MCF 10A (cell line): ENCODE measurements around the gene UMODL1. TPM values are rescaled to one million over a fixed set of nuclear protein-coding genes. Genes with fewer than 3 reads are reported as not detected.

Experiments used
- BruUV-seq: library from RNA; stranded (reverse); fragments of 400-500 nt; replicated peaks from 2 replicates; lab custom pipeline; 2021; lab: Mats Ljungman, UMichigan
- CTCF ChIA-PET: fragments of 300-600 bp; sonication (Branson Sonifier 250); formaldehyde crosslinking; extraction: SDS; loops from one replicate; lab custom pipeline; 2021; ENCODE audit warnings: antibody characterized with exemption, inconsistent platforms; lab: Yijun Ruan, JAX
- POLR2A ChIA-PET: fragments of 300-600, 350-650 bp; sonication (Branson Sonifier 250); formaldehyde crosslinking; extraction: SDS; loops from one replicate; lab custom pipeline; 2020; ENCODE audit warnings: antibody characterized with exemption, inconsistent platforms; lab: Yijun Ruan, JAX
- DNase-seq: peaks from one replicate; pipeline ENCODE4 v3.0.0-alpha.2; 2018; ENCODE audit not compliant: unreplicated experiment
- H3K27ac Mint-ChIP-seq: one replicate; pipeline ENCODE4 v1.8.0; 2022; ENCODE audit warnings: mild to moderate bottlenecking, low read depth, mixed read lengths; ENCODE audit not compliant: unreplicated experiment
- H3K27me3 Mint-ChIP-seq: one replicate; pipeline ENCODE4 v1.8.0; 2022; ENCODE audit warnings: mixed read lengths; ENCODE audit not compliant: insufficient read depth, unreplicated experiment
- H3K36me3 Mint-ChIP-seq: one replicate; pipeline ENCODE4 v1.8.0; 2022; ENCODE audit warnings: mild to moderate bottlenecking, moderate library complexity, mixed read lengths; ENCODE audit not compliant: insufficient read depth, unreplicated experiment
- H3K4me1 Mint-ChIP-seq: one replicate; pipeline ENCODE4 v1.8.0; 2022; ENCODE audit warnings: mixed read lengths; ENCODE audit not compliant: insufficient read depth, unreplicated experiment
- H3K4me3 Mint-ChIP-seq: one replicate; pipeline ENCODE4 v1.8.0; 2022; ENCODE audit warnings: mild to moderate bottlenecking, moderate library complexity, mixed read lengths; ENCODE audit not compliant: unreplicated experiment
- H3K9me3 Mint-ChIP-seq: one replicate; pipeline ENCODE4 v1.8.0; 2022; ENCODE audit warnings: mixed read lengths; ENCODE audit not compliant: unreplicated experiment
- intact Hi-C: fragments of 100-400 bp; cut with micrococcal nuclease; formaldehyde crosslinking; loops from 2 replicates; pipeline ENCODE4 v1.14.1; 2022
- total RNA-seq: library from RNA; stranded (reverse); gene quantifications from 2 replicates; pipeline ENCODE4 v1.2.3, GENCODE V29; 2022
- TF ChIP-seq, protein P1 (sequence below): fragments of 200-600 bp; IDR thresholded peaks from one replicate; pipeline ENCODE4 v1.8.0; 2022; ENCODE audit warnings: antibody characterized with exemption, mild to moderate bottlenecking; ENCODE audit not compliant: unreplicated experiment

The UMODL1 gene
- total RNA-seq, 1 experiment from 2014 or later, result not detected

GRCh38 chr21:42190486-42190863 lies 119.4 kb downstream of the UMODL1 start:
- no peak overlapping the region for H3K27ac Mint-ChIP-seq
- no peaks in the 10 kb centered on the region for H3K9me3 Mint-ChIP-seq
- peaks cover 40% of the 10 kb centered on the region for H3K4me1 Mint-ChIP-seq
- H3K36me3 Mint-ChIP-seq, result no peaks in the 10 kb centered on the region
- no TSS peak for BruUV-seq
- no peak for DNase-seq
- H3K27me3 Mint-ChIP-seq, result no peaks in the 10 kb centered on the region
- ChIA-PET CTCF (interaction anchor here (1.0 kb wide), 1 partner anchor 26 kb away, joined by 3 read pairs; no protein-coding TSS in a partner anchor), POLR2A (interaction anchor here (0.8 to 3.8 kb wide), 4 partner anchors 8 to 29 kb away, joined by 3 to 14 read pairs (median 4); no protein-coding TSS in a partner anchor)
- H3K4me3 Mint-ChIP-seq, result no peak overlapping the region
- intact Hi-C loops, result no loop called here
- TF ChIP-seq, protein P1, sequence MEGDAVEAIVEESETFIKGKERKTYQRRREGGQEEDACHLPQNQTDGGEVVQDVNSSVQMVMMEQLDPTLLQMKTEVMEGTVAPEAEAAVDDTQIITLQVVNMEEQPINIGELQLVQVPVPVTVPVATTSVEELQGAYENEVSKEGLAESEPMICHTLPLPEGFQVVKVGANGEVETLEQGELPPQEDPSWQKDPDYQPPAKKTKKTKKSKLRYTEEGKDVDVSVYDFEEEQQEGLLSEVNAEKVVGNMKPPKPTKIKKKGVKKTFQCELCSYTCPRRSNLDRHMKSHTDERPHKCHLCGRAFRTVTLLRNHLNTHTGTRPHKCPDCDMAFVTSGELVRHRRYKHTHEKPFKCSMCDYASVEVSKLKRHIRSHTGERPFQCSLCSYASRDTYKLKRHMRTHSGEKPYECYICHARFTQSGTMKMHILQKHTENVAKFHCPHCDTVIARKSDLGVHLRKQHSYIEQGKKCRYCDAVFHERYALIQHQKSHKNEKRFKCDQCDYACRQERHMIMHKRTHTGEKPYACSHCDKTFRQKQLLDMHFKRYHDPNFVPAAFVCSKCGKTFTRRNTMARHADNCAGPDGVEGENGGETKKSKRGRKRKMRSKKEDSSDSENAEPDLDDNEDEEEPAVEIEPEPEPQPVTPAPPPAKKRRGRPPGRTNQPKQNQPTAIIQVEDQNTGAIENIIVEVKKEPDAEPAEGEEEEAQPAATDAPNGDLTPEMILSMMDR, result no peak

GRCh38 chr21:42191064-42191463 lies 119.9 kb downstream of the UMODL1 start:
- CTCF ChIA-PET, result interaction anchor here (0.6 to 1.0 kb wide), 2 partner anchors 27 to 118 kb away, joined by 3 read pairs; no protein-coding TSS in a partner anchor
- intact Hi-C loops, result no loop called here
- Mint-ChIP-seq H3K27me3 (no peaks in the 10 kb centered on the region), H3K4me3 (no peak overlapping the region), H3K4me1 (peaks cover 44% of the 10 kb centered on the region), H3K9me3 (no peaks in the 10 kb centered on the region), H3K27ac (no peak overlapping the region), H3K36me3 (no peaks in the 10 kb centered on the region)
- no TSS peak for BruUV-seq
- TF ChIP-seq, protein P1, result no peak
- POLR2A ChIA-PET, result interaction anchor here (0.8 to 3.8 kb wide), 2 partner anchors 19 to 29 kb away, joined by 3 to 14 read pairs; no protein-coding TSS in a partner anchor
- DNase-seq, result no peak

- Mint-ChIP-seq H3K27me3 (no peaks in the 10 kb centered on the region), H3K4me3 (no peak overlapping the region), H3K4me1 (peaks cover 44% of the 10 kb centered on the region), H3K9me3 (no peaks in the 10 kb centered on the region), H3K36me3 (no peaks in the 10 kb centered on the region), H3K27ac (peak overlapping the region; percentile 23)
- TF ChIP-seq, protein P1, result no peak
- DNase-seq, result no peak
- BruUV-seq, result no TSS peak
- ChIA-PET POLR2A (interaction anchor here (0.6 to 4.1 kb wide), 6 partner anchors 9 to 577 kb away, joined by 3 to 20 read pairs (median 4); partner anchors contain the start of gene ABCG1), CTCF (interaction anchor here (1.0 to 2.4 kb wide), 2 partner anchors 18 to 28 kb away, joined by 3 to 6 read pairs; no protein-coding TSS in a partner anchor)
- intact Hi-C loops, result no loop called here
These were observed 120.8 kb downstream of the UMODL1 start for GRCh38 chr21:42191696-42192595.

Other genes with a start within 250 kb of the UMODL1 start
- gene PRDM15, start 192.0 kb upstream of the UMODL1 start, total RNA-seq, result 5.2 and 5.7 TPM in 2 replicates
- gene C2CD2, start 117.3 kb upstream of the UMODL1 start, total RNA-seq, result 25.0 and 25.1 TPM in 2 replicates
- 21.5 and 27.3 TPM in 2 replicates for gene ZBTB21, start 61.0 kb upstream of the UMODL1 start, total RNA-seq
- 25.5 and 28.7 TPM in 2 replicates for gene ABCG1, start 147.8 kb downstream of the UMODL1 start, total RNA-seq
- gene TFF3, start 244.1 kb downstream of the UMODL1 start, total RNA-seq, result not detected in 2 replicates